HepG2 (cell line): ENCODE results near the gene MIEF1. TPM values are rescaled to one million over a fixed set of nuclear protein-coding genes. Genes with fewer than 3 reads are reported as not detected.

ENCODE experiments used
- ATAC-seq: fragments of 200-7000 bp; cut with Tn5 transposase; 3 replicates; pipeline ENCODE4 v1.9.1; 2020; ENCODE audit warnings: mild to moderate bottlenecking, moderate library complexity
- BruUV-seq: library from RNA; stranded (reverse); fragments of 400-500 nt; replicated peaks from 2 replicates; lab custom pipeline; 2021; lab: Mats Ljungman, UMichigan
- CTCF ChIA-PET: fragments of 300-600 bp; formaldehyde crosslinking; extraction: SDS; loops from one replicate; lab custom pipeline; 2021; ENCODE audit warnings: low total read pairs, inconsistent platforms, low intra/inter-chr PET ratio; lab: Yijun Ruan, JAX
- POLR2A ChIA-PET: fragments of 350-600 bp; sonication (Branson Sonifier 250); formaldehyde crosslinking; loops from one replicate; lab custom pipeline; 2020; ENCODE audit warnings: antibody characterized with exemption, inconsistent platforms; lab: Yijun Ruan, JAX
- DNase-seq: peaks from one replicate; pipeline ENCODE4 v3.0.0-alpha.2; 2015; ENCODE audit warnings: low spot score
- FAIRE-seq: peaks from 3 replicates; lab custom pipeline; 2011; peaks lifted over from hg19 to GRCh38; lab: Jason Lieb, UNC
- H2AFZ ChIP-seq: one replicate; pipeline ENCODE4 v1.6.1; 2011; ENCODE audit warnings: low read length, inconsistent platforms
- H3K27ac ChIP-seq: fragments of 300-600 bp; 3 replicates; pipeline ENCODE4 v1.8.0; 2011; ENCODE audit warnings: mixed run types, mild to moderate bottlenecking, mixed read lengths, low read length, inconsistent platforms; ENCODE audit not compliant: insufficient read depth; ENCODE audit errors: extremely low read length
- H3K27me3 ChIP-seq, 2 experiments: fragments of 200-600 bp in 1 of 2; 2 replicates in 1 of 2; 3 replicates in 1 of 2; pipeline versions ENCODE4 v1.6.0 to v1.8.0; 2011; ENCODE audit warnings: low read length in 2 of 2, mild to moderate bottlenecking in 2 of 2, moderate library complexity in 2 of 2, inconsistent platforms in 1 of 2; ENCODE audit not compliant: insufficient read depth in 2 of 2, control insufficient read depth in 1 of 2
- H3K36me3 ChIP-seq, 2 experiments: fragments of 200-600 bp in 1 of 2; replicated peaks in 1 of 2; 2 replicates in 1 of 2; 3 replicates in 1 of 2; pipeline versions ENCODE4 v1.5.1 to v1.8.0; 2011; ENCODE audit warnings: low read length in 2 of 2, inconsistent platforms in 1 of 2; ENCODE audit not compliant: insufficient read depth in 2 of 2, control insufficient read depth in 1 of 2
- H3K4me1 ChIP-seq: 2 replicates; pipeline ENCODE4 v1.5.1; 2012; ENCODE audit warnings: low read length, inconsistent platforms; ENCODE audit not compliant: insufficient read depth
- H3K4me2 ChIP-seq: 2 replicates; pipeline ENCODE4 v1.6.0; 2011; ENCODE audit warnings: low read depth, low read length, inconsistent platforms
- H3K4me3 ChIP-seq, 3 experiments: fragments of 200-600 bp in 1 of 3; sonication (generic), shearing (Covaris generic) in 1 of 3; replicated peaks in 1 of 3; 2 replicates each; pipeline ENCODE4 v1.5.1; 2011 to 2016; ENCODE audit warnings: low read length in 3 of 3, inconsistent platforms in 2 of 3, low read depth in 2 of 3, mild to moderate bottlenecking in 2 of 3, control low read depth in 1 of 3, mixed read lengths in 1 of 3; ENCODE audit not compliant: insufficient read depth in 1 of 3
- H3K79me2 ChIP-seq: one replicate; pipeline ENCODE4 v1.6.1; 2011; ENCODE audit warnings: low read length, inconsistent platforms; ENCODE audit not compliant: insufficient read depth
- H3K9ac ChIP-seq: 2 replicates; pipeline ENCODE4 v1.6.0; 2011; ENCODE audit warnings: mild to moderate bottlenecking, low read depth, low read length, inconsistent platforms; ENCODE audit not compliant: insufficient read depth
- H3K9me3 ChIP-seq: 2 replicates; pipeline ENCODE4 v1.5.1; 2012; ENCODE audit warnings: mild to moderate bottlenecking, low read length
- H4K20me1 ChIP-seq: 2 replicates; pipeline ENCODE4 v1.6.0; 2011; ENCODE audit warnings: inconsistent platforms, mild to moderate bottlenecking, low read length, moderate library complexity; ENCODE audit not compliant: insufficient read depth
- MBNL3 ChIP-seq: fragments of 250-450 bp; sonication (Bioruptor Pico); conservative IDR thresholded peaks from 2 replicates; pipeline ENCODE4 v1.8.0; 2022; ENCODE audit warnings: mild to moderate bottlenecking, inconsistent platforms
- ZIK1 ChIP-seq: sonication (generic); formaldehyde crosslinking; IDR thresholded peaks from 2 replicates; pipeline ENCODE4 v1.5.0; 2020; ENCODE audit warnings: mild to moderate bottlenecking, low read depth, missing genetic modification reagents, borderline replicate concordance
- ZNF704 ChIP-seq: sonication (generic); formaldehyde crosslinking; IDR thresholded peaks from 2 replicates; pipeline ENCODE4 v1.8.1; 2023; ENCODE audit warnings: mild to moderate bottlenecking, inconsistent platforms, moderate library complexity, missing genetic modification reagents, borderline replicate concordance
- WGBS: methylation state at CpG from one replicate; pipeline ENCODE4 v1.1.6; 2017; ENCODE audit warnings: low lambda C conversion rate; 5-methylcytosine and 5-hydroxymethylcytosine counted together
- in situ Hi-C: cut with HindIII; loops from 2 replicates; pipeline ENCODE4 v1.10.0; 2017; ENCODE audit warnings: low pct_unique_long_range_greater_than_20kb; ENCODE audit not compliant: extremely low pct_ligation_motif_present
- intact Hi-C: fragments of 100-400 bp; cut with micrococcal nuclease; formaldehyde crosslinking; loops from one replicate; pipeline ENCODE4 v1.10.0; 2022; ENCODE audit not compliant: unreplicated experiment
- polyA plus RNA-seq, 8 experiments: library from polyadenylated mRNA; depleted of rRNA in 3 of 8; stranded (reverse) in 7 of 8; unstranded in 1 of 8; fragments of >200 nt; fragmentation: Illumina TruSeq in 4 of 8; extraction: Trizol in 4 of 8; gene quantifications; 2 replicates each; pipeline versions ENCODE4 v1.2.1 to v1.2.3, GENCODE V29; 2011 to 2016; ENCODE audit warnings: low read depth in 4 of 8, missing spikeins in 1 of 8, mixed read lengths in 1 of 8; ENCODE audit not compliant: insufficient read depth in 1 of 8
- total RNA-seq, 5 experiments: library from RNA; depleted of rRNA; stranded (reverse); fragments of >200 nt; fragmentation: Illumina TruSeq; extraction: Trizol; gene quantifications; 2 replicates each; pipeline ENCODE4 v1.2.3, GENCODE V29; 2016; ENCODE audit warnings: low read depth in 1 of 5

The MIEF1 gene
- total and polyA plus RNA-seq, 2 of the 13 experiments (the other 11 are each of a cell fraction or from before 2014, with no cell fraction given): 21.7 to 34.8 TPM

- no peak for TF ChIP-seq ZNF704 (CRISPR knock-in tag)
These were observed 11.8 kb upstream of the MIEF1 start (continued) for GRCh38 chr22:39490135-39490798.

- TF ChIP-seq ZIK1 (CRISPR knock-in tag) (no peak), MBNL3 (CRISPR knock-in tag) (no peak)
- H3K27me3 ChIP-seq: peaks cover 0 to 2% of the 10 kb centered on the region in 2 experiments; a peak in 1 of 5 replicates
- no peak overlapping the region for H3K9ac ChIP-seq
- no peak overlapping the region for H3K4me3 ChIP-seq
- no peak for ATAC-seq
- intact Hi-C loops: no loop called here
- H3K79me2 ChIP-seq: no peaks in the 10 kb centered on the region
- H3K36me3 ChIP-seq: no peaks in the 10 kb centered on the region
- no peak for FAIRE-seq
- no peak overlapping the region for H3K27ac ChIP-seq
- ChIA-PET CTCF (no interaction called here), POLR2A (interaction anchor here (1.2 to 1.5 kb wide), 3 partner anchors 11 to 171 kb away, joined by 4 to 12 read pairs (median 7); partner anchors contain the start of genes ATF4, MIEF1 and RPL3)
- in situ Hi-C loops: no loop called here
- peaks cover 29% of the 10 kb centered on the region for H3K4me1 ChIP-seq
- H2AFZ ChIP-seq: no peak overlapping the region
- WGBS: 24% methylated on average over 4 of the region's 9 CpGs
- H4K20me1 ChIP-seq: no peaks in the 10 kb centered on the region
- H3K9me3 ChIP-seq: no peaks in the 10 kb centered on the region
- no peak overlapping the region for H3K4me2 ChIP-seq
- DNase-seq: no peak
- no TSS peak for BruUV-seq
These were observed 11.0 kb upstream of the MIEF1 start for GRCh38 chr22:39490966-39491680.
